ENCODE results near the gene CCNF.

DNA sequence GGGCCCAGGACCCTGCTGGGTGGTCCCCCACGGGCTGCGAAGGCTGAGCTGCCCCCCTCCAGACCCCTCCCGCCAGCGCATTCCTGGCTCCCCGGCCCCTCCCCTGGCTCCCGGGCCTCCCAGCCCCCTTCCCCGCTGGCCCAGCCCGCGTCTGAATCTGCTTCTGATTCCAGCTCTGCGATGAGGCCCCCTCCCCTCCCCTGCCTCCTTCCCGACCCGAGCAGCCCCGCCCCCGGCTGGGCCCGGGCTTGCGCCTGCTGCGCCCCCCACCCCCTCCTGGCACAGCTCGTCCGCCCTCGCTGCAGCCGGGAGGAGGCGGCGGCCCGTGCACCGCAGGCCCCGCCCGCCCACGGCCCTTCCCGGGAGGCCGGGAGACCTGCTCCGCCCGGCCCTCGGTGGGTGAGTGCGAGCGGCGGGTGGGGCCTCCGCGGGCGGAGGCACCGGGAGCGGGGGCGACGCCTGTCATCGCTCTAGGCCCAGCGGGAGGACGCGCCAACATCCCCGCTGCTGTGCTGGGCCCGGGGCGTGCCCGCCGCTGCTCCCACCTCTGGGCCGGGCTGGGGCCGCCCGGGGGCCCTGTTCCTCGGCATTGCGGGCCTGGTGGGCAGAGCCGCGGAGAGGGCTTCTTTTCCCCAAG, 41.9 kb downstream of the CCNF start, which contains the start of gene NTN3:
- TF ChIP-seq, protein P1, sequence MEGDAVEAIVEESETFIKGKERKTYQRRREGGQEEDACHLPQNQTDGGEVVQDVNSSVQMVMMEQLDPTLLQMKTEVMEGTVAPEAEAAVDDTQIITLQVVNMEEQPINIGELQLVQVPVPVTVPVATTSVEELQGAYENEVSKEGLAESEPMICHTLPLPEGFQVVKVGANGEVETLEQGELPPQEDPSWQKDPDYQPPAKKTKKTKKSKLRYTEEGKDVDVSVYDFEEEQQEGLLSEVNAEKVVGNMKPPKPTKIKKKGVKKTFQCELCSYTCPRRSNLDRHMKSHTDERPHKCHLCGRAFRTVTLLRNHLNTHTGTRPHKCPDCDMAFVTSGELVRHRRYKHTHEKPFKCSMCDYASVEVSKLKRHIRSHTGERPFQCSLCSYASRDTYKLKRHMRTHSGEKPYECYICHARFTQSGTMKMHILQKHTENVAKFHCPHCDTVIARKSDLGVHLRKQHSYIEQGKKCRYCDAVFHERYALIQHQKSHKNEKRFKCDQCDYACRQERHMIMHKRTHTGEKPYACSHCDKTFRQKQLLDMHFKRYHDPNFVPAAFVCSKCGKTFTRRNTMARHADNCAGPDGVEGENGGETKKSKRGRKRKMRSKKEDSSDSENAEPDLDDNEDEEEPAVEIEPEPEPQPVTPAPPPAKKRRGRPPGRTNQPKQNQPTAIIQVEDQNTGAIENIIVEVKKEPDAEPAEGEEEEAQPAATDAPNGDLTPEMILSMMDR (IDR thresholded peaks at IDR 0.05): no peak
- TF ChIP-seq TCF7L2 (IDR thresholded peaks at IDR 0.05; ENCODE audit: low read depth, low read length) (no peak), SIN3A (IDR thresholded peaks at IDR 0.05; ENCODE audit: borderline replicate concordance, insufficient read depth, low read depth, low read length) (no peak)
- TF ChIP-seq, protein P2, sequence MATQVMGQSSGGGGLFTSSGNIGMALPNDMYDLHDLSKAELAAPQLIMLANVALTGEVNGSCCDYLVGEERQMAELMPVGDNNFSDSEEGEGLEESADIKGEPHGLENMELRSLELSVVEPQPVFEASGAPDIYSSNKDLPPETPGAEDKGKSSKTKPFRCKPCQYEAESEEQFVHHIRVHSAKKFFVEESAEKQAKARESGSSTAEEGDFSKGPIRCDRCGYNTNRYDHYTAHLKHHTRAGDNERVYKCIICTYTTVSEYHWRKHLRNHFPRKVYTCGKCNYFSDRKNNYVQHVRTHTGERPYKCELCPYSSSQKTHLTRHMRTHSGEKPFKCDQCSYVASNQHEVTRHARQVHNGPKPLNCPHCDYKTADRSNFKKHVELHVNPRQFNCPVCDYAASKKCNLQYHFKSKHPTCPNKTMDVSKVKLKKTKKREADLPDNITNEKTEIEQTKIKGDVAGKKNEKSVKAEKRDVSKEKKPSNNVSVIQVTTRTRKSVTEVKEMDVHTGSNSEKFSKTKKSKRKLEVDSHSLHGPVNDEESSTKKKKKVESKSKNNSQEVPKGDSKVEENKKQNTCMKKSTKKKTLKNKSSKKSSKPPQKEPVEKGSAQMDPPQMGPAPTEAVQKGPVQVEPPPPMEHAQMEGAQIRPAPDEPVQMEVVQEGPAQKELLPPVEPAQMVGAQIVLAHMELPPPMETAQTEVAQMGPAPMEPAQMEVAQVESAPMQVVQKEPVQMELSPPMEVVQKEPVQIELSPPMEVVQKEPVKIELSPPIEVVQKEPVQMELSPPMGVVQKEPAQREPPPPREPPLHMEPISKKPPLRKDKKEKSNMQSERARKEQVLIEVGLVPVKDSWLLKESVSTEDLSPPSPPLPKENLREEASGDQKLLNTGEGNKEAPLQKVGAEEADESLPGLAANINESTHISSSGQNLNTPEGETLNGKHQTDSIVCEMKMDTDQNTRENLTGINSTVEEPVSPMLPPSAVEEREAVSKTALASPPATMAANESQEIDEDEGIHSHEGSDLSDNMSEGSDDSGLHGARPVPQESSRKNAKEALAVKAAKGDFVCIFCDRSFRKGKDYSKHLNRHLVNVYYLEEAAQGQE (IDR thresholded peaks at IDR 0.05; ENCODE audit: insufficient read depth in 1 of 2, low read depth in 2 of 2, low read length in 1 of 2): no peak

All from Panc1 (cell line).